NB4 (cell line): Measurements from ENCODE around the gene CECR2.
A peak's percentile ranks its signal among the peaks of the same experiment; 100 is the strongest.

Experiments
- DNase-seq: peaks from one replicate; pipeline ENCODE4 v3.0.0; 2010; ENCODE audit warnings: low read depth
- H3K4me3 ChIP-seq: one replicate; pipeline ENCODE4 v1.5.1; 2011; ENCODE audit warnings: mild to moderate bottlenecking, low read depth, low read length, moderate library complexity
- MAX ChIP-seq: IDR thresholded peaks from 2 replicates; pipeline ENCODE4 v1.6.1; 2011; ENCODE audit warnings: low read depth, low read length
- MYC ChIP-seq: IDR thresholded peaks from 2 replicates; pipeline ENCODE4 v1.6.1; 2011; ENCODE audit warnings: low read depth, low read length
- POLR2A ChIP-seq: IDR thresholded peaks from 2 replicates; pipeline ENCODE4 v1.6.1; 2011; ENCODE audit warnings: mild to moderate bottlenecking; ENCODE audit not compliant: insufficient read length; ENCODE audit errors: extremely low read depth
- TF ChIP-seq, protein P1 (sequence below): IDR thresholded peaks from one replicate; pipeline ENCODE4 v1.5.1; 2012; ENCODE audit warnings: low read depth, low read length

CECR2 gene

GRCh38 chr22:17334059-17334458, 35.2 kb upstream of the CECR2 start:
- TF ChIP-seq MYC: no peak
- no peak for TF ChIP-seq POLR2A
- no peak for TF ChIP-seq MAX
- TF ChIP-seq, protein P1, sequence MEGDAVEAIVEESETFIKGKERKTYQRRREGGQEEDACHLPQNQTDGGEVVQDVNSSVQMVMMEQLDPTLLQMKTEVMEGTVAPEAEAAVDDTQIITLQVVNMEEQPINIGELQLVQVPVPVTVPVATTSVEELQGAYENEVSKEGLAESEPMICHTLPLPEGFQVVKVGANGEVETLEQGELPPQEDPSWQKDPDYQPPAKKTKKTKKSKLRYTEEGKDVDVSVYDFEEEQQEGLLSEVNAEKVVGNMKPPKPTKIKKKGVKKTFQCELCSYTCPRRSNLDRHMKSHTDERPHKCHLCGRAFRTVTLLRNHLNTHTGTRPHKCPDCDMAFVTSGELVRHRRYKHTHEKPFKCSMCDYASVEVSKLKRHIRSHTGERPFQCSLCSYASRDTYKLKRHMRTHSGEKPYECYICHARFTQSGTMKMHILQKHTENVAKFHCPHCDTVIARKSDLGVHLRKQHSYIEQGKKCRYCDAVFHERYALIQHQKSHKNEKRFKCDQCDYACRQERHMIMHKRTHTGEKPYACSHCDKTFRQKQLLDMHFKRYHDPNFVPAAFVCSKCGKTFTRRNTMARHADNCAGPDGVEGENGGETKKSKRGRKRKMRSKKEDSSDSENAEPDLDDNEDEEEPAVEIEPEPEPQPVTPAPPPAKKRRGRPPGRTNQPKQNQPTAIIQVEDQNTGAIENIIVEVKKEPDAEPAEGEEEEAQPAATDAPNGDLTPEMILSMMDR: no peak
- DNase-seq: no peak
- H3K4me3 ChIP-seq: no peak overlapping the region

- no peak for TF ChIP-seq MYC
- TF ChIP-seq POLR2A: no peak
- no peak for TF ChIP-seq MAX
- TF ChIP-seq, protein P1: no peak
- no peak overlapping the region for H3K4me3 ChIP-seq
- no peak for DNase-seq
Measured at GRCh38 chr22:17334983-17335382, 34.3 kb upstream of the CECR2 start.

DNA sequence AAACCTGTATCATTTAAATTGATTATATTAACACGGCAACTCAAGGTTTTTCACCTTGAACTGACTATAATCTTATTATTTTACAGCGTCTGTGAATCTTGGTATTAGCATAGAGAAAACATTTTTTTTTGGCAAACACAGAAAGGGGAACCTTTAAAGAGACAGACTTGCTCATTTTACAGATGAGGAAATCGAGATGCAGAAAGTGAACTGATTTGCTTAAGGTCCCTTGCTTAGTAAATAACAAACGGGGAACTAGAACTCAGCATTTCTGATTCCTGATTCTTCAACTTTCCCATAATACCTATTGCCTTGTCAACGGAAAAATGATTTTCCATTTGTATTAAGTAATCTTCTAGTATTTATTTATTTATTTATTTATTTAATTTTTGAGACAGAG, 33.2 kb upstream of the CECR2 start:
- no peak for TF ChIP-seq MAX
- no peak overlapping the region for H3K4me3 ChIP-seq
- peak; percentile 17 for DNase-seq

GRCh38 chr22:17337639-17338038, 31.6 kb upstream of the CECR2 start:
- TF ChIP-seq, protein P1: no peak
- TF ChIP-seq MYC (no peak), MAX (no peak), POLR2A (no peak)
- no peak overlapping the region for H3K4me3 ChIP-seq
- no peak for DNase-seq

DNA sequence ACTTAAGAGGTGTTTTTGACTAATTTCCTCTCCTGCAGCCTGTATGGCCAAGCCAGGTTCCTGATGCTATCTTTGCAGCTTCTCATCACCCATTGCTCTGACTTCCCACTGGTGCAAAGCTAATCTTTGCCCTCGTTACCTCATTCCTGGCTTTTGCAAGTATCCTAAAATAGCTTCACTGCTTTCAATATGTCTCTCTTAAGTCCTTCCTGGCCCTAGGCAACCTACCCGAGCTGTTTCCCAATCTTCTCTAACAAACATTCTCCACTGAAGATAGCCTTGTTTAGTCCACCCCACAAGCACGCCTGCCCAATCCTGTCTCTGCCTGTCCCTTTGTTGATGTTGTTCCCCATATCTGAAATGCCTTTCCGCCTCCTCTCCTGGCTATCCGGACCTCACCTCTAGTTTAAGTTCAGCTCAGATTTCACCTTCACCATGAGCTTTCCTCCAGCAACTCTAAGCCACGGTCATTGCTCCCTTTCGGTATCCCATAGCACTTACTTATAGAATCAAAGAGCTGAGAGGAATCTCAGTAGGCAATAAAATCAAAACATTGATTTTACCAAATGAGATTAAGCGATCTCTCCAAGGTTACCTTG, 30.1 kb upstream of the CECR2 start:
- H3K4me3 ChIP-seq: no peak overlapping the region
- TF ChIP-seq, protein P1: no peak
- no peak for TF ChIP-seq POLR2A
- no peak for TF ChIP-seq MAX
- no peak for TF ChIP-seq MYC
- DNase-seq: peak; percentile 12

- H3K4me3 ChIP-seq: no peak overlapping the region
- TF ChIP-seq MAX: no peak
- TF ChIP-seq, protein P1: no peak
- no peak for TF ChIP-seq MYC
- TF ChIP-seq POLR2A: no peak
- no peak for DNase-seq
Measured at GRCh38 chr22:17342361-17342760, 26.9 kb upstream of the CECR2 start.
